Daoy (cell line): Measurements from ENCODE around the gene PSMB11. TPM values are rescaled to one million over a fixed set of nuclear protein-coding genes. Genes with fewer than 3 reads are reported as not detected.

ENCODE experiments used
- DNase-seq: peaks from one replicate; pipeline ENCODE4 v3.0.0-alpha.2; 2015; ENCODE audit warnings: low read depth
- total RNA-seq: library from RNA; depleted of rRNA; stranded (reverse); fragments of >200 nt; shearing (Covaris generic); gene quantifications from 2 replicates; pipeline ENCODE4 v1.2.3, GENCODE V29; 2014

Gene PSMB11
- total RNA-seq, 1 experiment from 2014 or later = not detected

GRCh38 chr14:23058654-23059504, 16.9 kb downstream of the PSMB11 start:
- DNase-seq = no peak

- no peak for DNase-seq
Measured at GRCh38 chr14:23060536-23061260, 18.7 kb downstream of the PSMB11 start.

GRCh38 chr14:23062002-23062401, 20.0 kb downstream of the PSMB11 start:
- DNase-seq = peak; percentile 96

GRCh38 chr14:23063601-23064000, 21.6 kb downstream of the PSMB11 start:
- DNase-seq = no peak

GRCh38 chr14:23066368-23066767, 24.4 kb downstream of the PSMB11 start:
- DNase-seq = no peak

GRCh38 chr14:23066855-23067744, 25.1 kb downstream of the PSMB11 start:
- DNase-seq = no peak

GRCh38 chr14:23067847-23068788, 26.1 kb downstream of the PSMB11 start:
- no peak for DNase-seq

- DNase-seq = peak; percentile 92
Measured at GRCh38 chr14:23068789-23069412, 26.9 kb downstream of the PSMB11 start.

GRCh38 chr14:23069413-23069806, 27.4 kb downstream of the PSMB11 start:
- DNase-seq = no peak

- DNase-seq = no peak
Measured at GRCh38 chr14:23070262-23071129, 28.5 kb downstream of the PSMB11 start.

- peak; percentile 96 for DNase-seq
Measured at GRCh38 chr14:23071244-23071920, 29.4 kb downstream of the PSMB11 start.

GRCh38 chr14:23071921-23072539, 30.0 kb downstream of the PSMB11 start:
- no peak for DNase-seq

GRCh38 chr14:23074906-23075305, 32.9 kb downstream of the PSMB11 start:
- DNase-seq = no peak

- DNase-seq = no peak
Measured at GRCh38 chr14:23076785-23077408, 34.9 kb downstream of the PSMB11 start.

- DNase-seq = no peak
Measured at GRCh38 chr14:23077962-23078361, 36.0 kb downstream of the PSMB11 start.

GRCh38 chr14:23078692-23079116, 36.7 kb downstream of the PSMB11 start:
- DNase-seq = peak; percentile 80

GRCh38 chr14:23079716-23080115, 37.7 kb downstream of the PSMB11 start:
- DNase-seq = no peak

- DNase-seq = no peak
Measured at GRCh38 chr14:23080474-23080873, 38.5 kb downstream of the PSMB11 start.
